PC-9 (cell line): Measurements from ENCODE around the gene RYR1.

Experiments used
- EZH2 ChIP-seq: fragments of 200-600 bp; sonication (generic); IDR thresholded peaks from 2 replicates; pipeline ENCODE4 v1.8.0; 2017; ENCODE audit warnings: antibody characterized with exemption, low read depth
- TF ChIP-seq, protein P1 (sequence below): fragments of 200-600 bp; sonication (generic); conservative IDR thresholded peaks from 2 replicates; pipeline ENCODE4 v1.6.1; 2017; ENCODE audit warnings: mixed run types, antibody characterized with exemption, mild to moderate bottlenecking, moderate library complexity

DNA sequence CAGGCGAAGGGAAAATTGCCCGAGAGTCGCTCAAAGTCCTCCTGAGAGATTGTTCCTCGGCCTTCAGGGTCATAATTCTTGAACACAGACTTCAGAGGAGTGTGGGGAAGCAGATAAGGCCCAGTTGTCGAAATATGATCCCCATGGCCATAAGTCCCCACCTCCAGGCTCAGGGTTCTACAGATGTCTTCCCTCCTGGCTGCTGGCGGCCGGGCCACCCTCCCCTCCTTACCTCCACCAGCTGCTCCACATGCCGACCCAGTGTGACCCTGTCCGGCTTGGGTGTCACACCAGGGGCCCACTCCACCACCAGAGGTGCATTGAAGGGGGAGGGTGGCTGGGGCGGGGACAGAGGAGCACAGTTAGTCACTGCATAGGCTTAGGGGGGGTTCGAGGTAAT, 20.5 kb upstream of the RYR1 start:
- TF ChIP-seq, protein P1, sequence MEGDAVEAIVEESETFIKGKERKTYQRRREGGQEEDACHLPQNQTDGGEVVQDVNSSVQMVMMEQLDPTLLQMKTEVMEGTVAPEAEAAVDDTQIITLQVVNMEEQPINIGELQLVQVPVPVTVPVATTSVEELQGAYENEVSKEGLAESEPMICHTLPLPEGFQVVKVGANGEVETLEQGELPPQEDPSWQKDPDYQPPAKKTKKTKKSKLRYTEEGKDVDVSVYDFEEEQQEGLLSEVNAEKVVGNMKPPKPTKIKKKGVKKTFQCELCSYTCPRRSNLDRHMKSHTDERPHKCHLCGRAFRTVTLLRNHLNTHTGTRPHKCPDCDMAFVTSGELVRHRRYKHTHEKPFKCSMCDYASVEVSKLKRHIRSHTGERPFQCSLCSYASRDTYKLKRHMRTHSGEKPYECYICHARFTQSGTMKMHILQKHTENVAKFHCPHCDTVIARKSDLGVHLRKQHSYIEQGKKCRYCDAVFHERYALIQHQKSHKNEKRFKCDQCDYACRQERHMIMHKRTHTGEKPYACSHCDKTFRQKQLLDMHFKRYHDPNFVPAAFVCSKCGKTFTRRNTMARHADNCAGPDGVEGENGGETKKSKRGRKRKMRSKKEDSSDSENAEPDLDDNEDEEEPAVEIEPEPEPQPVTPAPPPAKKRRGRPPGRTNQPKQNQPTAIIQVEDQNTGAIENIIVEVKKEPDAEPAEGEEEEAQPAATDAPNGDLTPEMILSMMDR = no peak
- TF ChIP-seq EZH2 = no peak
